Transverse colon (tissue), 3 donors: Measurements from ENCODE around the gene LHFPL6.

Experiments used
- CTCF ChIP-seq, 5 experiments: fragments of 200-600 bp in 3 of 5; fragments of 450-650 bp in 2 of 5; sonication (generic) in 3 of 5; IDR thresholded peaks; 1 replicate in 2 of 5; 2 replicates in 3 of 5; pipeline ENCODE4 v1.5.1; 2016 to 2017; ENCODE audit warnings: antibody characterized with exemption in 5 of 5, inconsistent platforms in 3 of 5, mild to moderate bottlenecking in 2 of 5, moderate library complexity in 1 of 5
- POLR2A ChIP-seq: fragments of 450-650 bp; IDR thresholded peaks from one replicate; pipeline ENCODE4 v1.6.1; 2016; ENCODE audit warnings: antibody characterized with exemption, mild to moderate bottlenecking, moderate library complexity

- TF ChIP-seq CTCF (IDR thresholded peaks at IDR 0.05) (no peak), POLR2A (no peak)
Measured at GRCh38 chr13:39461685-39462266, 141.2 kb downstream of the LHFPL6 start.
